CD4-positive, alpha-beta T cell (primary cell): Measurements from ENCODE around the gene DRC7. TPM values are rescaled to one million over a fixed set of nuclear protein-coding genes. Genes with fewer than 3 reads are reported as not detected.
"Not testable (repeated sequence)": the region's sequence is repeated elsewhere in the genome, so short reads cannot be mapped to it uniquely, and the experiment has no call there.

Experiments used
- ATAC-seq: fragments of 200-7000 bp; cut with Tn5 transposase; one replicate; pipeline ENCODE4 v1.10.0; 2022; ENCODE audit warnings: mild to moderate bottlenecking; ENCODE audit not compliant: poor library complexity
- CTCF ChIA-PET: fragments of 350-600 bp; sonication (Branson Sonifier 250); formaldehyde crosslinking; loops from one replicate; lab custom pipeline; 2021; ENCODE audit warnings: antibody characterized with exemption, inconsistent platforms; lab: Charles Lee
- POLR2A ChIA-PET: fragments of 350-600 bp; sonication (Branson Sonifier 250); formaldehyde crosslinking; loops from one replicate; lab custom pipeline; 2021; ENCODE audit warnings: antibody characterized with exemption, inconsistent platforms; lab: Charles Lee
- DNase-seq, 14 experiments: peaks; one replicate each; pipeline ENCODE4 v3.0.0-alpha.2; 2013 to 2020; ENCODE audit warnings: mixed read lengths in 2 of 14
- H3K27ac ChIP-seq, 2 donors: one replicate each; pipeline versions ENCODE4 v1.5.1 to v1.7.0; 2013; ENCODE audit warnings: low read length in 2 of 2, low read depth in 1 of 2, mild to moderate bottlenecking in 1 of 2
- H3K27me3 ChIP-seq, 2 experiments: 1 replicate in 1 of 2; 2 replicates in 1 of 2; pipeline versions ENCODE4 v1.6.1 to v1.7.0; 2013; ENCODE audit warnings: low read length in 2 of 2, control low read depth in 1 of 2, mild to moderate bottlenecking in 1 of 2, moderate library complexity in 1 of 2; ENCODE audit not compliant: insufficient read depth in 2 of 2, control insufficient read depth in 1 of 2
- H3K36me3 ChIP-seq: one replicate; pipeline ENCODE4 v1.6.1; 2013; ENCODE audit warnings: low read length, control low read depth; ENCODE audit not compliant: insufficient read depth
- H3K4me1 ChIP-seq: one replicate; pipeline ENCODE4 v1.6.1; 2013; ENCODE audit warnings: low read length, control low read depth; ENCODE audit not compliant: insufficient read depth
- H3K4me3 ChIP-seq: one replicate; pipeline ENCODE4 v1.5.1; 2013; ENCODE audit warnings: mild to moderate bottlenecking, low read length, moderate library complexity
- H3K9me3 ChIP-seq, 2 experiments: 1 replicate in 1 of 2; 2 replicates in 1 of 2; pipeline versions ENCODE4 v1.6.1 to v1.7.0; 2013; ENCODE audit warnings: low read length in 2 of 2, mild to moderate bottlenecking in 2 of 2, control low read depth in 1 of 2, moderate library complexity in 1 of 2; ENCODE audit not compliant: control insufficient read depth in 1 of 2, insufficient read depth in 1 of 2
- H3K27ac Mint-ChIP-seq: one replicate; pipeline ENCODE4 v1.8.0; 2020; ENCODE audit warnings: mixed read lengths
- H3K27me3 Mint-ChIP-seq: one replicate; pipeline ENCODE4 v1.8.0; 2021; ENCODE audit warnings: mixed read lengths
- H3K36me3 Mint-ChIP-seq: one replicate; pipeline ENCODE4 v1.8.0; 2021; ENCODE audit warnings: low read depth, mixed read lengths
- H3K4me1 Mint-ChIP-seq: one replicate; pipeline ENCODE4 v1.8.0; 2021; ENCODE audit warnings: low read depth, mixed read lengths
- H3K4me3 Mint-ChIP-seq: one replicate; pipeline ENCODE4 v1.8.0; 2020; ENCODE audit warnings: mild to moderate bottlenecking, mixed read lengths
- H3K9me3 Mint-ChIP-seq: one replicate; pipeline ENCODE4 v1.8.0; 2020; ENCODE audit warnings: mixed read lengths
- intact Hi-C, 2 experiments: fragments of 100-400 bp; cut with DNase I in 1 of 2; cut with micrococcal nuclease in 1 of 2; formaldehyde crosslinking; loops; one replicate each; pipeline versions ENCODE4 v1.15.1 to v1.9.0; 2023 to 2025; cut with DNase I, micrococcal nuclease
- total RNA-seq, 174 experiments: library from RNA in 2 of 174; stranded (reverse) in 2 of 174; gene quantifications; one replicate each; pipeline ENCODE4 v1.2.3 and lab custom pipeline; 2021 to 2026
- TF ChIP-seq, protein P1 (sequence below): fragments of 200-600 bp; IDR thresholded peaks from one replicate; pipeline ENCODE4 v1.8.0; 2022; ENCODE audit warnings: antibody characterized with exemption, mild to moderate bottlenecking

The DRC7 gene
- total RNA-seq, 2 experiments from 2014 or later, result not detected

DNA sequence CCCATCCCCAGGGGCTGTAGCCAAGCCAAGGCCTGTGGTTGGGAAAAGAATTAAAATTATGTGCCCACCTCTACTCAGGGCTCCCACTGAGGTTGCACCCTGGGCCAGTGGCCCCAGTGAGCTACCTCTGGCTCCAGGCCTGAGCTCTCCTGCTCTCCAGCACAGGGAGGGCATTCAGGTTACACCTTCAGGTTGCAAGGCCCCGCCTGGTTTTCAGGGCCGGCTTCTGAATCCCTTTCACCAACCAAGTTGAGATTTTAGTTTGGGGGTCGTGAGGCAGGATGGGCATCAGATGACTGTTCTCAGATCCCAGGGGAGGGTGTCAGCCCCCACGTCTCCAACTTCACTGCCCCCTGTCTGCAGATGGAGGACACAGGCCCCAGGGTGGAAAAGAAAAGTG is 33.0 kb downstream of the DRC7 start:
- Histone ChIP-seq H3K27ac (no peak overlapping the region), H3K4me3 (no peak overlapping the region), H3K4me1 (no peaks in the 10 kb centered on the region), H3K9me3 (peaks cover 0 to 4% of the 10 kb centered on the region in 2 experiments), H3K36me3 (no peaks in the 10 kb centered on the region), H3K27me3 (no peaks in the 10 kb centered on the region)
- TF ChIP-seq, protein P1, sequence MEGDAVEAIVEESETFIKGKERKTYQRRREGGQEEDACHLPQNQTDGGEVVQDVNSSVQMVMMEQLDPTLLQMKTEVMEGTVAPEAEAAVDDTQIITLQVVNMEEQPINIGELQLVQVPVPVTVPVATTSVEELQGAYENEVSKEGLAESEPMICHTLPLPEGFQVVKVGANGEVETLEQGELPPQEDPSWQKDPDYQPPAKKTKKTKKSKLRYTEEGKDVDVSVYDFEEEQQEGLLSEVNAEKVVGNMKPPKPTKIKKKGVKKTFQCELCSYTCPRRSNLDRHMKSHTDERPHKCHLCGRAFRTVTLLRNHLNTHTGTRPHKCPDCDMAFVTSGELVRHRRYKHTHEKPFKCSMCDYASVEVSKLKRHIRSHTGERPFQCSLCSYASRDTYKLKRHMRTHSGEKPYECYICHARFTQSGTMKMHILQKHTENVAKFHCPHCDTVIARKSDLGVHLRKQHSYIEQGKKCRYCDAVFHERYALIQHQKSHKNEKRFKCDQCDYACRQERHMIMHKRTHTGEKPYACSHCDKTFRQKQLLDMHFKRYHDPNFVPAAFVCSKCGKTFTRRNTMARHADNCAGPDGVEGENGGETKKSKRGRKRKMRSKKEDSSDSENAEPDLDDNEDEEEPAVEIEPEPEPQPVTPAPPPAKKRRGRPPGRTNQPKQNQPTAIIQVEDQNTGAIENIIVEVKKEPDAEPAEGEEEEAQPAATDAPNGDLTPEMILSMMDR, result no peak
- intact Hi-C loops, result no loop called here
- no peak for ATAC-seq
- no peak for DNase-seq
- Mint-ChIP-seq H3K27me3 (no peaks in the 10 kb centered on the region), H3K36me3 (no peaks in the 10 kb centered on the region), H3K4me3 (no peak overlapping the region), H3K9me3 (peaks cover under 1% of the 10 kb centered on the region), H3K27ac (no peak overlapping the region), H3K4me1 (no peaks in the 10 kb centered on the region)
- POLR2A ChIA-PET, result no interaction called here
- CTCF ChIA-PET, result no interaction called here

DNA sequence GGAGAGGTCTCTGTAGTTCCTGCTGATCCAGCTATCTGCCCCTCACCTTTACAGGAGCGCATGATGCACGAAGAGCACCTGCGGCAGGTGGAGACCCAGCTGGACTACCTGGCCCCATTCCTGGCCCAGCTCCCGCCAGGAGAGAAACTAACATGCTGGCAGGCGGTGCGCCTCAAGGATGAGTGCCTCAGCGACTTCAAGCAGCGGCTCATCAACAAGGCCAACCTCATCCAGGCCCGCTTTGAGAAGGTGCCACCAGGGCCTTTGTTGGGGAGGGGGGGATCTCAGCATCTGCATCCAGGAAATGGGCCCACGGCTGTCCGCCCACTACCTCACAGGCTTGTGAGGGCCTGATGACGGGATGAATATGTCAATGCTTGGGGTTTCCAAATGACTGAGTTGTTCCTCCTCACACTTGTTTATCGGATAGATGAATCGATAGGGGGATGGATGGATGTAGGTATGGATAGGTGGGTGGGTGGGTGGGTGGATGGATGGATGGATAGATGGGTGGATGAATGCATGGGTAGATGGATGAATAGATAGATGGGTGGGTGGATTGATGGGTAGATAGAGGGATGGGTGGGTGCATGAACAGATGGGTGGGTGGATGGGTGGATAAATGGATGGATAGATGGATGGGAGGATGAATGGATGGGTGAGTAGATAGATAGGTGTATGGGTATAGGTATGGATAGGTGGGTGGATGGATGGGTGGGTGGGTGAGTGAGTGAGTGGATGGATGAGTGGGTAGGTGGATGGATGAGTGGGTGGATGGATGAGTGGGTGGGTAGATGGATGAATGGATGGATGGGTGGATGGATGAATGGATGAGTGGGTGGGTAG is 34.0 kb downstream of the DRC7 start:
- H3K9me3 Mint-ChIP-seq, result peaks cover 6% of the 10 kb centered on the region
- no peak overlapping the region for H3K4me3 Mint-ChIP-seq
- Histone ChIP-seq H3K27ac (no peak overlapping the region), H3K27me3 (no peaks in the 10 kb centered on the region), H3K36me3 (no peaks in the 10 kb centered on the region), H3K4me1 (no peaks in the 10 kb centered on the region), H3K4me3 (no peak overlapping the region), H3K9me3 (no peaks in the 10 kb centered on the region)
- no peak overlapping the region for H3K27ac Mint-ChIP-seq
- intact Hi-C loops, result no loop called here
- ChIA-PET CTCF (no interaction called here), POLR2A (no interaction called here)
- no peak for DNase-seq
- H3K4me1 Mint-ChIP-seq, result no peaks in the 10 kb centered on the region
- ATAC-seq, result no peak
- no peaks in the 10 kb centered on the region for H3K36me3 Mint-ChIP-seq
- TF ChIP-seq, protein P1, result no peak
- H3K27me3 Mint-ChIP-seq, result no peaks in the 10 kb centered on the region

- Histone ChIP-seq H3K27me3 (no peaks in the 10 kb centered on the region), H3K27ac (no peak overlapping the region), H3K36me3 (no peaks in the 10 kb centered on the region), H3K4me1 (peaks cover under 1% of the 10 kb centered on the region), H3K9me3 (no peaks in the 10 kb centered on the region), H3K4me3 (no peak overlapping the region)
- POLR2A ChIA-PET, result no interaction called here
- intact Hi-C loops, result no loop called here
- TF ChIP-seq, protein P1, result no peak
- Mint-ChIP-seq H3K36me3 (no peaks in the 10 kb centered on the region), H3K27ac (no peak overlapping the region), H3K4me1 (no peaks in the 10 kb centered on the region), H3K4me3 (no peak overlapping the region), H3K27me3 (no peaks in the 10 kb centered on the region), H3K9me3 (peaks cover 6% of the 10 kb centered on the region)
- no peak for ATAC-seq
- DNase-seq, result no peak
- CTCF ChIA-PET, result no interaction called here
Observed at GRCh38 chr16:57729182-57729484, 34.5 kb downstream of the DRC7 start.

- POLR2A ChIA-PET, H3K9me3 ChIP-seq, H3K27me3 ChIP-seq, H3K36me3 ChIP-seq, DNase-seq, CTCF ChIA-PET, H3K4me3 Mint-ChIP-seq, H3K36me3 Mint-ChIP-seq, H3K27me3 Mint-ChIP-seq, H3K9me3 Mint-ChIP-seq, H3K4me1 Mint-ChIP-seq, H3K27ac Mint-ChIP-seq, H3K4me1 ChIP-seq, H3K27ac ChIP-seq, ATAC-seq, H3K4me3 ChIP-seq: not testable (repeated sequence)
- intact Hi-C loops, result loop anchor here (5.0 to 10.0 kb wide), 7 partner anchors 138 to 905 kb away; partner anchors contain the start of genes CFAP20 (in 1 of the 2), CIAPIN1 (in 1 of the 2), COQ9 (in 1 of the 2) and CSNK2A2 (in 1 of the 2)
Observed at GRCh38 chr16:57729852-57730251, 35.2 kb downstream of the DRC7 start.
